GM23248 (cell line): Measurements from ENCODE around the gene DUSP5. TPM values are rescaled to one million over a fixed set of nuclear protein-coding genes. Genes with fewer than 3 reads are reported as not detected.

Source experiments
- DNase-seq: peaks from one replicate; pipeline ENCODE4 v3.0.0-alpha.2; 2015
- H2AFZ ChIP-seq: fragments of 200-600 bp; sonication (generic); 2 replicates; pipeline ENCODE4 v1.6.1; 2016; ENCODE audit warnings: antibody characterized with exemption
- H3F3A ChIP-seq: fragments of 200-600 bp; sonication (generic); 2 replicates; pipeline ENCODE4 v1.6.1; 2016; ENCODE audit warnings: mild to moderate bottlenecking, antibody characterized with exemption, mixed run types; ENCODE audit not compliant: insufficient read depth
- H3K27ac ChIP-seq: fragments of 200-600 bp; sonication (generic); 2 replicates; pipeline ENCODE4 v1.5.1; 2016; ENCODE audit warnings: mild to moderate bottlenecking
- H3K27me3 ChIP-seq: fragments of 200-600 bp; sonication (generic); replicated peaks from 2 replicates; pipeline ENCODE4 v1.6.1; 2016; ENCODE audit warnings: mild to moderate bottlenecking; ENCODE audit not compliant: insufficient read depth
- H3K36me3 ChIP-seq: fragments of 200-600 bp; sonication (generic); 2 replicates; pipeline ENCODE4 v1.6.1; 2016; ENCODE audit warnings: low read depth, mild to moderate bottlenecking
- H3K4me1 ChIP-seq: fragments of 200-600 bp; sonication (generic); 2 replicates; pipeline ENCODE4 v1.6.1; 2016; ENCODE audit warnings: mild to moderate bottlenecking; ENCODE audit not compliant: insufficient read depth
- H3K4me2 ChIP-seq: fragments of 200-600 bp; sonication (generic); one replicate; pipeline ENCODE4 v1.6.1; 2016; ENCODE audit warnings: mild to moderate bottlenecking; ENCODE audit not compliant: unreplicated experiment
- H3K4me3 ChIP-seq: fragments of 200-600 bp; sonication (generic); 2 replicates; pipeline ENCODE4 v1.5.1; 2016; ENCODE audit warnings: mild to moderate bottlenecking
- H3K79me2 ChIP-seq: fragments of 200-600 bp; sonication (generic); 2 replicates; pipeline ENCODE4 v1.6.1; 2016; ENCODE audit warnings: mild to moderate bottlenecking; ENCODE audit not compliant: insufficient read depth
- H3K9ac ChIP-seq: fragments of 200-600 bp; sonication (generic); 2 replicates; pipeline ENCODE4 v1.6.1; 2016; ENCODE audit warnings: mild to moderate bottlenecking
- H3K9me2 ChIP-seq: fragments of 200-600 bp; sonication (generic); 2 replicates; pipeline ENCODE4 v1.6.1; 2016; ENCODE audit warnings: mixed run types, mild to moderate bottlenecking, moderate library complexity; ENCODE audit not compliant: insufficient read depth
- H3K9me3 ChIP-seq: fragments of 200-600 bp; sonication (generic); one replicate; pipeline ENCODE4 v1.6.1; 2017; ENCODE audit warnings: low read depth
- H4K20me1 ChIP-seq: fragments of 200-600 bp; sonication (generic); 2 replicates; pipeline ENCODE4 v1.6.0; 2016; ENCODE audit not compliant: insufficient read depth
- EZH2 ChIP-seq: fragments of 200-600 bp; sonication (generic); IDR thresholded peaks from 2 replicates; pipeline ENCODE4 v1.6.1; 2018; ENCODE audit warnings: antibody characterized with exemption, mild to moderate bottlenecking; ENCODE audit not compliant: insufficient read depth, poor library complexity, severe bottlenecking
- EZH2phosphoT487 ChIP-seq: fragments of 200-600 bp; sonication (generic); IDR thresholded peaks from 2 replicates; pipeline ENCODE4 v1.6.1; 2018; ENCODE audit warnings: antibody characterized with exemption, moderate library complexity, mild to moderate bottlenecking, low read depth; ENCODE audit not compliant: insufficient read depth
- WGBS, 2 experiments: methylation state at CpG; one replicate each; pipeline ENCODE4 v1.1.6; 2015 to 2017; ENCODE audit warnings: low lambda C conversion rate in 2 of 2, low coverage in 1 of 2; ENCODE audit errors: missing lambda C conversion rate in 2 of 2; 5-methylcytosine and 5-hydroxymethylcytosine counted together
- in situ Hi-C: fragments of 300-500 bp; cut with MboI; formaldehyde crosslinking; loops from 2 replicates; pipeline ENCODE4 v1.15.0; 2020
- polyA plus RNA-seq: library from polyadenylated mRNA; unstranded; fragments of >200 nt; fragmentation: Nextera tagmentation; extraction: Ambion mirVana; gene quantifications from 2 replicates; pipeline ENCODE4 v1.2.1, GENCODE V29; 2016
- total RNA-seq: library from RNA; depleted of rRNA; stranded (reverse); fragments of >200 nt; shearing (Covaris generic); gene quantifications from 2 replicates; pipeline ENCODE4 v1.2.3, GENCODE V29; 2014

Gene DUSP5
- total and polyA plus RNA-seq, 2 experiments from 2014 or later, result 5.8 to 17.8 TPM

DNA sequence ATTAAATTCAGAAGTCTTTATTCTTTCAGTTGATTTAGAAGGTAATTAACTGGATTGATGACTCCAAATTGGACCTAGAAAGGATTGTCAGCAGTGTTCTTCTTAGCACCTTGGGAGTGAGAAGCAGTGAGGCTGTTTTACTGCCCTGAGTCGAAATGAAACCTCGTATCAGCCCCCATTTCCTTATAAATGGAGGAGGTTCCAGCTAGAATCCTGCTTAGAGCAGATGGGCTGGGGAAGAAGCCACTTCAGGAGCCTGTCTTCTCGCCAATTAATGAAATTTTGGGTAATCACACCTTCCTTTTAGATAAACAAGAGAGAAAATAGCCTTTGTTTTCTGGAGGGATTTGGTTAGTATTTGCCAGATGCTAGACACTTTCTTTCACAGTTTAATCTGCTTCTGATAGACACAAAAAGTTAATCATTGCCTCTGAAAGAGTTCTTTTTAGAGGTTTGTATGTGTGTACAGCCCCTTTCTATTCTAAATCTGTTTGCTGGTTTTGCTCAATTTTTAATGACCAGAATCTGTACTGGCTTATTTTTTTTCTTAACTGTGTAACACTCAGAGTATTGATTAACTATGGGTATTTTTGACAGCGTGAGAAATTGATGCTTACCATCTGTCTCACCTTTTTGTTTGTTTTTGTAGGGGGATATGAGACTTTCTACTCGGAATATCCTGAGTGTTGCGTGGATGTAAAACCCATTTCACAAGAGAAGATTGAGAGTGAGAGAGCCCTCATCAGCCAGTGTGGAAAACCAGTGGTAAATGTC, 4.6 kb downstream of the DUSP5 start:
- H3K79me2 ChIP-seq, result peaks cover 87% of the 10 kb centered on the region

DNA sequence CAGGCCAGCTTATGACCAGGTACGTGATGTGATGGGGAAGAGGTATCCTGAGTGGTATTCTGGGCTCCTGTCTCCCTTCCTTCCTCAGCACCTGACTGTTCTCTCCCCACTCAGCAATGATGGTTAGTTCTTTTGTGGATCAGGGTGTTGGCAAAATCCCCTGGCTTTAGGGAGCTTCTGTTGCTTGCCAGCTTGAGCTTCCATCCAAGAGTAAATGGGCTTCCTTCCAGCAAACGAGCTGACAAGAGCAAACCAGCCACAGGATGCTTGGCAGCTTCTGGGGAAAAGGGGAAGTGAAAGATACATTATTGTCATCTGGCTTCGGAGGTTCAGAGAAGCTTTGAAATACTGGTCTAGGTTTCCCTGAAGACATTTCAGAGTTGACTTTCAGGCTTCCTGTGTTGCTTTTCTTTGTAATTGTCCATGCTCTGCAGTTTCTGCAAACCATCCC, 5.2 kb downstream of the DUSP5 start:
- in situ Hi-C loops, result no loop called here
- no peak overlapping the region for H2AFZ ChIP-seq
- H3F3A ChIP-seq, result peaks cover 88% of the 10 kb centered on the region
- DNase-seq, result peak; percentile 90
- TF ChIP-seq EZH2phosphoT487 (no peak), EZH2 (no peak)
- peaks cover 57% of the 10 kb centered on the region for H3K4me1 ChIP-seq
- no peaks in the 10 kb centered on the region for H3K27me3 ChIP-seq
- peaks cover 92% of the 10 kb centered on the region for H3K79me2 ChIP-seq
- H3K4me2 ChIP-seq, result peak overlapping the region; percentile 95
- H3K4me3 ChIP-seq, result peak overlapping the region; percentile 83
- peak overlapping the region; percentile 95 for H3K27ac ChIP-seq
- H4K20me1 ChIP-seq, result peaks cover 7% of the 10 kb centered on the region; the same call in 1 of the 2 replicates
- no peaks in the 10 kb centered on the region for H3K9me3 ChIP-seq
- no peaks in the 10 kb centered on the region for H3K9me2 ChIP-seq
- H3K36me3 ChIP-seq, result peaks cover 28% of the 10 kb centered on the region
- 20 to 21% methylated on average over 3 of the region's 3 CpGs for WGBS, 2 experiments
- peak overlapping the region; percentile 59 for H3K9ac ChIP-seq

More for the DNA sequence above, 4.6 kb downstream of the DUSP5 start:
- H3F3A ChIP-seq, result peaks cover 81% of the 10 kb centered on the region
- peak overlapping the region; percentile 83 for H3K4me3 ChIP-seq
- DNase-seq, result no peak
- no peak for TF ChIP-seq EZH2phosphoT487
- TF ChIP-seq EZH2, result no peak
- WGBS, 2 experiments, result 62% methylated on average over 6 of the region's 6 CpGs
- peak overlapping the region; percentile 95 for H3K27ac ChIP-seq
- H3K9ac ChIP-seq, result peak overlapping the region; percentile 59
- peaks cover 57% of the 10 kb centered on the region for H3K4me1 ChIP-seq
- in situ Hi-C loops, result no loop called here
- no peak overlapping the region for H2AFZ ChIP-seq
- peaks cover 7% of the 10 kb centered on the region; the same call in 1 of the 2 replicates for H4K20me1 ChIP-seq
- H3K36me3 ChIP-seq, result peaks cover 22% of the 10 kb centered on the region
- no peaks in the 10 kb centered on the region for H3K27me3 ChIP-seq
- peak overlapping the region; percentile 95 for H3K4me2 ChIP-seq
- H3K9me2 ChIP-seq, result no peaks in the 10 kb centered on the region
- H3K9me3 ChIP-seq, result no peaks in the 10 kb centered on the region

DNA sequence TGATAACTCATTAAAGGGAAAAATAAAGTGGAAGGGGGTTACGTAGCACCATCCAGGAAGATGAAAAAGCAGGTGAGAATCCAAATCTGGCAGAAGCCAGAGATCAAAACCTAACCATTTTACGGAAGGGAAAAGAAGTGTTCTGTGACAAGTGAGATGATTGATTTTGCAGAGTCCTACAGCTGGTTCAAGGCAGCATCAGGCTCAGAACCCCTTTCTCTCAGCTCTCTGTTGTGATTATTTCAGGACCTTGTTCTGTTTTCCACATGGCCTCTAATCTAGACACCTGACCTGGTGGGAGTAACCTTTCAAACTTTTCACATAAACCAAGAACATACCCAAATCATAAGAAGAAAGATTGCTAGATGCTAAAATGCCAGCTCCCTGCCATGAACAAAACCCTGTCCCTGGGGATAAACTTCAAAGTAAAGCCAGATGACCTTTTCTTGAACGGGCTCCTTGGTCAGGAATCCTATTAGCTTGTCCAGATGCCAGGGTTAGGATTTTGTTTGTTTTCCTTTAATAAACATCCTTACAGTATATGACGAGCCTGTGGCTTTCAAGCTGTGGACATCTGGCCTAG, 5.9 kb downstream of the DUSP5 start:
- H2AFZ ChIP-seq, result no peak overlapping the region
- H3K4me2 ChIP-seq, result peak overlapping the region; percentile 95
- peak overlapping the region; percentile 83 for H3K4me3 ChIP-seq
- in situ Hi-C loops, result no loop called here
- H3K9me2 ChIP-seq, result no peaks in the 10 kb centered on the region
- DNase-seq, result no peak
- peaks cover 7% of the 10 kb centered on the region; the same call in 1 of the 2 replicates for H4K20me1 ChIP-seq
- peak overlapping the region; percentile 95 for H3K27ac ChIP-seq
- TF ChIP-seq EZH2 (no peak), EZH2phosphoT487 (no peak)
- H3K36me3 ChIP-seq, result peaks cover 35% of the 10 kb centered on the region
- peaks cover 57% of the 10 kb centered on the region for H3K4me1 ChIP-seq
- peak overlapping the region; percentile 59 for H3K9ac ChIP-seq
- no peaks in the 10 kb centered on the region for H3K9me3 ChIP-seq
- no peaks in the 10 kb centered on the region for H3K27me3 ChIP-seq
- WGBS, 2 experiments, result 43 to 46% methylated on average over 4 of the region's 4 CpGs
- peaks cover 93% of the 10 kb centered on the region for H3K79me2 ChIP-seq
- peaks cover 95% of the 10 kb centered on the region for H3F3A ChIP-seq

DNA sequence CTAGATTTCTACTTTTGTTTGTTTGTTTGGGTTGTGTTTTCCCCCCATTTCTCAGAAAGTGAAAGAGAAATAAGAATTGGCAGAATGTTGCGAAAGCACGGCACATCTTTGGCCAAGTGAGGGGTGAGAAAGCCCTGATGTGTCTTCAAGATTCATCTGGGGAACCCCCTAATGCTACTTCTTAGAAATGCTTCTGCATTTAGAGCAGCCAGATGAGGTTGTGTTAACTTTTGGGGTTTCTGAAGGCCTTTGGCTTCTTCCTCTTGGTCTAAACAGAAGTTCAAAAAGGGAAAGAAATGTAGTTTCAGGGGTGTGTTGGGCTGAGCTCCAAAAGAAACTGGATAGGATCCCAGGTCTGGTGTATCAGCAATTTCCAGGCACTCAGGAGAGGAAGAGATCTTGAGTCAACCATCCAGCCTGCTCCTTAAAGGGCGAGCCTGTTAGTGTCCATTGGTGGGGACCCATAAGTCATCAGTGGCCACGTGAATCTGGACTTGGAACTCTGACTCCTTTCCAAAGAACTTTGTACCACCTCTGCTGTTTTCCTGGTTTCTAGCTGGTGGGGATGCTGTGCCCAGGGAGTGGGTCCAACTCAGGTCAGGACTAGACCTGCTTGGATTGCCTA, 6.5 kb downstream of the DUSP5 start:
- peak; percentile 88 for DNase-seq
- no peak for TF ChIP-seq EZH2phosphoT487
- TF ChIP-seq EZH2, result no peak
- peaks cover 57% of the 10 kb centered on the region for H3K4me1 ChIP-seq
- no peak overlapping the region for H2AFZ ChIP-seq
- peaks cover 7% of the 10 kb centered on the region; the same call in 1 of the 2 replicates for H4K20me1 ChIP-seq
- peak overlapping the region; percentile 59 for H3K9ac ChIP-seq
- no peaks in the 10 kb centered on the region for H3K9me2 ChIP-seq
- H3F3A ChIP-seq, result peaks cover 96% of the 10 kb centered on the region
- in situ Hi-C loops, result no loop called here
- 5 to 6% methylated on average over 4 of the region's 4 CpGs for WGBS, 2 experiments
- peak overlapping the region; percentile 95 for H3K4me2 ChIP-seq
- no peaks in the 10 kb centered on the region for H3K27me3 ChIP-seq
- peaks cover 93% of the 10 kb centered on the region for H3K79me2 ChIP-seq
- H3K4me3 ChIP-seq, result peak overlapping the region; percentile 83
- no peaks in the 10 kb centered on the region for H3K9me3 ChIP-seq
- H3K36me3 ChIP-seq, result peaks cover 41% of the 10 kb centered on the region
- H3K27ac ChIP-seq, result peak overlapping the region; percentile 95
